GM23248 (cell line): ENCODE measurements around the gene CADPS. TPM values are rescaled to one million over a fixed set of nuclear protein-coding genes. Genes with fewer than 3 reads are reported as not detected.

Source experiments
- DNase-seq: peaks from one replicate; pipeline ENCODE4 v3.0.0-alpha.2; 2015
- H2AFZ ChIP-seq: fragments of 200-600 bp; sonication (generic); 2 replicates; pipeline ENCODE4 v1.6.1; 2016; ENCODE audit warnings: antibody characterized with exemption
- H3F3A ChIP-seq: fragments of 200-600 bp; sonication (generic); 2 replicates; pipeline ENCODE4 v1.6.1; 2016; ENCODE audit warnings: mild to moderate bottlenecking, antibody characterized with exemption, mixed run types; ENCODE audit not compliant: insufficient read depth
- H3K27ac ChIP-seq: fragments of 200-600 bp; sonication (generic); 2 replicates; pipeline ENCODE4 v1.5.1; 2016; ENCODE audit warnings: mild to moderate bottlenecking
- H3K27me3 ChIP-seq: fragments of 200-600 bp; sonication (generic); replicated peaks from 2 replicates; pipeline ENCODE4 v1.6.1; 2016; ENCODE audit warnings: mild to moderate bottlenecking; ENCODE audit not compliant: insufficient read depth
- H3K36me3 ChIP-seq: fragments of 200-600 bp; sonication (generic); 2 replicates; pipeline ENCODE4 v1.6.1; 2016; ENCODE audit warnings: low read depth, mild to moderate bottlenecking
- H3K4me1 ChIP-seq: fragments of 200-600 bp; sonication (generic); 2 replicates; pipeline ENCODE4 v1.6.1; 2016; ENCODE audit warnings: mild to moderate bottlenecking; ENCODE audit not compliant: insufficient read depth
- H3K4me2 ChIP-seq: fragments of 200-600 bp; sonication (generic); one replicate; pipeline ENCODE4 v1.6.1; 2016; ENCODE audit warnings: mild to moderate bottlenecking; ENCODE audit not compliant: unreplicated experiment
- H3K4me3 ChIP-seq: fragments of 200-600 bp; sonication (generic); 2 replicates; pipeline ENCODE4 v1.5.1; 2016; ENCODE audit warnings: mild to moderate bottlenecking
- H3K79me2 ChIP-seq: fragments of 200-600 bp; sonication (generic); 2 replicates; pipeline ENCODE4 v1.6.1; 2016; ENCODE audit warnings: mild to moderate bottlenecking; ENCODE audit not compliant: insufficient read depth
- H3K9ac ChIP-seq: fragments of 200-600 bp; sonication (generic); 2 replicates; pipeline ENCODE4 v1.6.1; 2016; ENCODE audit warnings: mild to moderate bottlenecking
- H3K9me2 ChIP-seq: fragments of 200-600 bp; sonication (generic); 2 replicates; pipeline ENCODE4 v1.6.1; 2016; ENCODE audit warnings: mixed run types, mild to moderate bottlenecking, moderate library complexity; ENCODE audit not compliant: insufficient read depth
- H3K9me3 ChIP-seq: fragments of 200-600 bp; sonication (generic); one replicate; pipeline ENCODE4 v1.6.1; 2017; ENCODE audit warnings: low read depth
- H4K20me1 ChIP-seq: fragments of 200-600 bp; sonication (generic); 2 replicates; pipeline ENCODE4 v1.6.0; 2016; ENCODE audit not compliant: insufficient read depth
- EZH2 ChIP-seq: fragments of 200-600 bp; sonication (generic); IDR thresholded peaks from 2 replicates; pipeline ENCODE4 v1.6.1; 2018; ENCODE audit warnings: antibody characterized with exemption, mild to moderate bottlenecking; ENCODE audit not compliant: insufficient read depth, poor library complexity, severe bottlenecking
- EZH2phosphoT487 ChIP-seq: fragments of 200-600 bp; sonication (generic); IDR thresholded peaks from 2 replicates; pipeline ENCODE4 v1.6.1; 2018; ENCODE audit warnings: antibody characterized with exemption, moderate library complexity, mild to moderate bottlenecking, low read depth; ENCODE audit not compliant: insufficient read depth
- WGBS, 2 experiments: methylation state at CpG; one replicate each; pipeline ENCODE4 v1.1.6; 2015 to 2017; ENCODE audit warnings: low lambda C conversion rate in 2 of 2, low coverage in 1 of 2; ENCODE audit errors: missing lambda C conversion rate in 2 of 2; 5-methylcytosine and 5-hydroxymethylcytosine counted together
- in situ Hi-C: fragments of 300-500 bp; cut with MboI; formaldehyde crosslinking; loops from 2 replicates; pipeline ENCODE4 v1.15.0; 2020
- polyA plus RNA-seq: library from polyadenylated mRNA; unstranded; fragments of >200 nt; fragmentation: Nextera tagmentation; extraction: Ambion mirVana; gene quantifications from 2 replicates; pipeline ENCODE4 v1.2.1, GENCODE V29; 2016
- total RNA-seq: library from RNA; depleted of rRNA; stranded (reverse); fragments of >200 nt; shearing (Covaris generic); gene quantifications from 2 replicates; pipeline ENCODE4 v1.2.3, GENCODE V29; 2014

CADPS gene
- total and polyA plus RNA-seq, 2 experiments from 2014 or later, result 3.0 to 4.1 TPM

- Histone ChIP-seq H4K20me1 (no peaks in the 10 kb centered on the region; the same call in 1 of the 2 replicates), H3F3A (no peaks in the 10 kb centered on the region), H3K9ac (no peak overlapping the region), H3K9me3 (no peaks in the 10 kb centered on the region), H3K4me3 (no peak overlapping the region), H3K27me3 (no peaks in the 10 kb centered on the region), H3K9me2 (no peaks in the 10 kb centered on the region), H3K79me2 (no peaks in the 10 kb centered on the region), H2AFZ (no peak overlapping the region), H3K4me2 (no peak overlapping the region), H3K4me1 (no peaks in the 10 kb centered on the region), H3K36me3 (no peaks in the 10 kb centered on the region), H3K27ac (no peak overlapping the region)
- WGBS, 2 experiments, result 75 to 79% methylated on average over 6 of the region's 6 CpGs
- TF ChIP-seq EZH2phosphoT487, result no peak
- TF ChIP-seq EZH2, result no peak
- no peak for DNase-seq
- in situ Hi-C loops, result no loop called here
Observed at GRCh38 chr3:62824965-62825592, 50.1 kb downstream of the CADPS start.

GRCh38 chr3:62823461-62824050 lies 51.7 kb downstream of the CADPS start:
- no peak overlapping the region for H3K9ac ChIP-seq

GRCh38 chr3:62822905-62823304 lies 52.3 kb downstream of the CADPS start:
- H3F3A ChIP-seq, result no peaks in the 10 kb centered on the region
- in situ Hi-C loops, result no loop called here

More at GRCh38 chr3:62823461-62824050, 51.7 kb downstream of the CADPS start:
- Histone ChIP-seq H3K9me3 (no peaks in the 10 kb centered on the region), H3K4me3 (no peak overlapping the region), H3K27me3 (no peaks in the 10 kb centered on the region), H3K79me2 (no peaks in the 10 kb centered on the region), H2AFZ (no peak overlapping the region), H3K9me2 (no peaks in the 10 kb centered on the region), H3K27ac (no peak overlapping the region), H3K4me1 (no peaks in the 10 kb centered on the region), H4K20me1 (no peaks in the 10 kb centered on the region; the same call in 1 of the 2 replicates), H3K36me3 (no peaks in the 10 kb centered on the region), H3F3A (no peaks in the 10 kb centered on the region), H3K4me2 (no peak overlapping the region)
- in situ Hi-C loops, result no loop called here
- WGBS, 2 experiments, result 79 to 80% methylated on average over 6 of the region's 6 CpGs
- DNase-seq, result no peak
- TF ChIP-seq EZH2phosphoT487 (no peak), EZH2 (no peak)

GRCh38 chr3:62818347-62818746 lies 56.9 kb downstream of the CADPS start:
- no peak overlapping the region for H3K27ac ChIP-seq
- H3K9me3 ChIP-seq, result no peaks in the 10 kb centered on the region
- H3K4me1 ChIP-seq, result peaks cover 15% of the 10 kb centered on the region; the same call in 1 of the 2 replicates
- WGBS, 2 experiments, result 72 to 73% methylated on average over 5 of the region's 5 CpGs
- H3K9me2 ChIP-seq, result no peaks in the 10 kb centered on the region
- H3K4me2 ChIP-seq, result no peak overlapping the region
- no peaks in the 10 kb centered on the region for H3K79me2 ChIP-seq
- in situ Hi-C loops, result no loop called here
- no peaks in the 10 kb centered on the region for H3K27me3 ChIP-seq
- no peaks in the 10 kb centered on the region; the same call in 1 of the 2 replicates for H4K20me1 ChIP-seq
- no peaks in the 10 kb centered on the region for H3F3A ChIP-seq
- no peak overlapping the region for H3K9ac ChIP-seq
- no peak overlapping the region for H2AFZ ChIP-seq
- no peak for DNase-seq
- no peak overlapping the region for H3K4me3 ChIP-seq
- H3K36me3 ChIP-seq, result no peaks in the 10 kb centered on the region
- TF ChIP-seq EZH2phosphoT487 (no peak), EZH2 (no peak)

More at GRCh38 chr3:62822905-62823304, 52.3 kb downstream of the CADPS start:
- no peaks in the 10 kb centered on the region; the same call in 1 of the 2 replicates for H4K20me1 ChIP-seq
- H3K27ac ChIP-seq, result no peak overlapping the region
- no peak for DNase-seq
- H3K9me3 ChIP-seq, result no peaks in the 10 kb centered on the region
- no peak overlapping the region for H3K9ac ChIP-seq
- H3K27me3 ChIP-seq, result no peaks in the 10 kb centered on the region
- H3K9me2 ChIP-seq, result no peaks in the 10 kb centered on the region
- H3K4me1 ChIP-seq, result no peaks in the 10 kb centered on the region
- no peak overlapping the region for H2AFZ ChIP-seq
- H3K4me2 ChIP-seq, result no peak overlapping the region
- no peak overlapping the region for H3K4me3 ChIP-seq
- 84 to 91% methylated on average over 1 of the region's 1 CpG for WGBS, 2 experiments
- TF ChIP-seq EZH2 (no peak), EZH2phosphoT487 (no peak)
- H3K36me3 ChIP-seq, result no peaks in the 10 kb centered on the region
- no peaks in the 10 kb centered on the region for H3K79me2 ChIP-seq
